ENCODE data around the gene PRG3. TPM values are rescaled to one million over a fixed set of nuclear protein-coding genes. Genes with fewer than 3 reads are reported as not detected.

PRG3 gene
- total RNA-seq, 2 experiments from 2014 or later, result not detected

- TF ChIP-seq CTCF (IDR thresholded peaks at IDR 0.05), result no peak
- no peaks in the 10 kb centered on the region for H3K9me3 Mint-ChIP-seq
- Histone ChIP-seq H3K9me3 (ENCODE audit: control insufficient read depth in 1 of 2, insufficient read depth in 1 of 2, low read length in 2 of 2) (no peaks in the 10 kb centered on the region), H3K36me3 (ENCODE audit: insufficient read depth, low read length) (peaks cover 38% of the 10 kb centered on the region), H3K4me3 (ENCODE audit: low read length) (no peak overlapping the region), H3K27ac (ENCODE audit: low read depth in 1 of 2, low read length in 2 of 2) (no peak overlapping the region), H3K27me3 (ENCODE audit: control insufficient read depth in 1 of 2, insufficient read depth in 2 of 2, low read length in 2 of 2) (no peaks in the 10 kb centered on the region), H3K4me1 (ENCODE audit: insufficient read depth, low read length) (peaks cover 25% of the 10 kb centered on the region)
- H3K27ac Mint-ChIP-seq, result no peak overlapping the region
- H3K36me3 Mint-ChIP-seq (ENCODE audit: low read depth), result peaks cover 77% of the 10 kb centered on the region
- intact Hi-C loops (cut with DNase I, micrococcal nuclease), result loop anchor here in 1 of 2 experiments (5.0 kb wide), 1 partner anchor 84 kb away; the partner anchor contains the start of genes P2RX3 and SSRP1
- H3K4me3 Mint-ChIP-seq, result no peak overlapping the region
- POLR2A ChIA-PET, result no interaction called here
- CTCF ChIA-PET, result no interaction called here
- H3K4me1 Mint-ChIP-seq (ENCODE audit: low read depth), result peaks cover 38% of the 10 kb centered on the region
- DNase-seq (no peak), ATAC-seq (ENCODE audit: poor library complexity) (no peak)
- no peaks in the 10 kb centered on the region for H3K27me3 Mint-ChIP-seq
Measured at GRCh38 chr11:57421066-57421465, 40.1 kb upstream of the PRG3 start.

GRCh38 chr11:57419146-57419545 is 38.2 kb upstream of the PRG3 start:
- ChIA-PET POLR2A (no interaction called here), CTCF (no interaction called here)
- Histone ChIP-seq H3K27me3 (ENCODE audit: control insufficient read depth in 1 of 2, insufficient read depth in 2 of 2, low read length in 2 of 2) (no peaks in the 10 kb centered on the region), H3K4me1 (ENCODE audit: insufficient read depth, low read length) (peaks cover 6% of the 10 kb centered on the region), H3K4me3 (ENCODE audit: low read length) (no peak overlapping the region), H3K36me3 (ENCODE audit: insufficient read depth, low read length) (peaks cover 57% of the 10 kb centered on the region), H3K27ac (ENCODE audit: low read depth in 1 of 2, low read length in 2 of 2) (no peak overlapping the region), H3K9me3 (ENCODE audit: control insufficient read depth in 1 of 2, insufficient read depth in 1 of 2, low read length in 2 of 2) (no peaks in the 10 kb centered on the region)
- TF ChIP-seq CTCF (IDR thresholded peaks at IDR 0.05), result no peak
- Mint-ChIP-seq H3K4me3 (no peak overlapping the region), H3K36me3 (ENCODE audit: low read depth) (peaks cover 87% of the 10 kb centered on the region), H3K27me3 (no peaks in the 10 kb centered on the region), H3K4me1 (ENCODE audit: low read depth) (peaks cover 19% of the 10 kb centered on the region), H3K27ac (no peak overlapping the region), H3K9me3 (no peaks in the 10 kb centered on the region)
- intact Hi-C loops (cut with DNase I, micrococcal nuclease), result no loop called here
- ATAC-seq (ENCODE audit: poor library complexity) (no peak), DNase-seq (no peak)

GRCh38 chr11:57418131-57418530 is 37.2 kb upstream of the PRG3 start:
- ATAC-seq (ENCODE audit: poor library complexity) (no peak), DNase-seq (no peak)
- Histone ChIP-seq H3K27ac (ENCODE audit: low read depth in 1 of 2, low read length in 2 of 2) (no peak overlapping the region), H3K9me3 (ENCODE audit: control insufficient read depth in 1 of 2, insufficient read depth in 1 of 2, low read length in 2 of 2) (no peaks in the 10 kb centered on the region), H3K27me3 (ENCODE audit: control insufficient read depth in 1 of 2, insufficient read depth in 2 of 2, low read length in 2 of 2) (no peaks in the 10 kb centered on the region), H3K4me3 (ENCODE audit: low read length) (no peak overlapping the region), H3K4me1 (ENCODE audit: insufficient read depth, low read length) (no peaks in the 10 kb centered on the region), H3K36me3 (ENCODE audit: insufficient read depth, low read length) (peaks cover 66% of the 10 kb centered on the region)
- CTCF ChIA-PET, result interaction anchor here (0.5 kb wide), 1 partner anchor 178 kb away, joined by 3 read pairs; no protein-coding TSS in a partner anchor
- no peaks in the 10 kb centered on the region for H3K9me3 Mint-ChIP-seq
- intact Hi-C loops (cut with DNase I, micrococcal nuclease), result no loop called here
- no peaks in the 10 kb centered on the region for H3K27me3 Mint-ChIP-seq
- POLR2A ChIA-PET, result interaction anchor here (0.6 kb wide), 1 partner anchor 1273 kb away, joined by 3 read pairs; no protein-coding TSS in a partner anchor
- peaks cover 92% of the 10 kb centered on the region for H3K36me3 Mint-ChIP-seq (ENCODE audit: low read depth)
- no peak for TF ChIP-seq CTCF (IDR thresholded peaks at IDR 0.05)
- H3K4me1 Mint-ChIP-seq (ENCODE audit: low read depth), result peaks cover 11% of the 10 kb centered on the region
- H3K27ac Mint-ChIP-seq, result no peak overlapping the region
- no peak overlapping the region for H3K4me3 Mint-ChIP-seq
